Upper lobe of left lung (tissue), 4 donors: ENCODE results near the gene SPINK13.

Source experiments
- CTCF ChIP-seq, 6 experiments: fragments of 450-650 bp in 4 of 6; fragments of 200-600 bp in 2 of 6; sonication (generic) in 2 of 6; IDR thresholded peaks; one replicate each; pipeline ENCODE4 v1.5.1; 2016 to 2019; ENCODE audit warnings: antibody characterized with exemption in 6 of 6
- EP300 ChIP-seq, 4 donors: sonication (generic); formaldehyde crosslinking; IDR thresholded peaks; one replicate each; pipeline ENCODE4 v1.5.1; 2017; ENCODE audit warnings: antibody characterized with exemption in 4 of 4, control low read depth in 2 of 4
- POLR2A ChIP-seq, 4 donors: fragments of 450-650 bp; IDR thresholded peaks; one replicate each; pipeline ENCODE4 v1.5.1; 2016 to 2017; ENCODE audit warnings: antibody characterized with exemption in 4 of 4, mild to moderate bottlenecking in 2 of 4

DNA sequence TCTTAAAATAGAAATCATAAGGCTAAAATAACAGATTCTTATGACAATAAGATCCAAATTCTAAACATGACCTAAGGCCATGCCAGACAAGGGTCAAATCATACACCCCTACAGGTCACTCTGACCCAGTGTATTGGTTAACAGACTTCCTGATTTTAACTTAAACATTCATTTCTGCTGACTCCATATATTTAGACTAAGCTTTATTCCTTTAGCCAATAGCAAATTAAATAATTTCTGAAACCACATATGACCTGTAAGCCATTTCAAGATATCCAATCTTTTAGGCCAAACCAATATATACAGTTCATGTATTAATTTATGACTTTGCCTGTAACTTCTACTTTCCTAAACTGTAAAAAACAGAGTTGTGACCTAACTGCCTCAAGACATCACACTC lies 7.4 kb upstream of the SPINK13 start:
- TF ChIP-seq POLR2A (IDR thresholded peaks at IDR 0.05) (no peak), CTCF (IDR thresholded peaks at IDR 0.05) (no peak), EP300 (IDR thresholded peaks at IDR 0.05) (no peak)
